H54 (cell line): ENCODE data around the gene DNAJC5.
"Not testable (repeated sequence)": the region's sequence is repeated elsewhere in the genome, so short reads cannot be mapped to it uniquely, and the experiment has no call there.

Source experiments
- DNase-seq: peaks from one replicate; pipeline ENCODE4 v3.0.0; 2011; ENCODE audit warnings: low spot score, mixed read lengths; ENCODE audit not compliant: insufficient read length
- FAIRE-seq: peaks from 3 replicates; lab custom pipeline; 2011; peaks lifted over from hg19 to GRCh38; lab: Jason Lieb, UNC
- POLR2A ChIP-seq: IDR thresholded peaks from 2 replicates; pipeline ENCODE4 v1.6.1; 2011; ENCODE audit warnings: low read depth, mild to moderate bottlenecking, low read length

The DNAJC5 gene

DNA sequence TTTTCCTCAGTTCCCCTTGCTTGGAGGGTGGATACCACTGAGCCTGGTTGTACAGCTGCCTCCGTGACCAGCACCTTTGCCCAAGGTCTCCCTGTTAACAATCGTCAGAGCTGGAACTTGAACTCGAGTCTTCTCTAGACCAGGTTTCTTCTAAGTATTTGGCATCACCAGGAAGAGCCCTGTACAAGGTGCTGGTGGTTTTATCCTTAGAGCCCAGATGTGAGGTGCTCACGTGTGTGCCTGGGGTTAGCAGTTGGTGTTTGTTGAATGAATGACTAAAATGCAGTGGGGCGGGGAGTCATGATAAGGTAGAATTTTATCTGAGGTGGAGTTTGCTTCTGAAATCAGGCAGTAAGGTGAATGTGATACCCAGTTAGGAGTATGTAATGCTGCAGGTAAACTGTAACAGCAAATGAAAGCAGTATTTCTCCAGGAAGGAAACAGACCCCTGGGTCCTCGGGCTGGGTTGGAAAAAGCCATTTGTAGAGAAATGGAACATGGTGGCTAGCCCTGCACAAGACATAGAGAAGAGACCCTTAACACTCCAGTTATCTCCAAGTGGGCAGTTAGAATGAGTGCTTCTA, 3.1 kb downstream of the DNAJC5 start:
- FAIRE-seq: no peak
- TF ChIP-seq POLR2A: no peak
- DNase-seq: no peak

DNA sequence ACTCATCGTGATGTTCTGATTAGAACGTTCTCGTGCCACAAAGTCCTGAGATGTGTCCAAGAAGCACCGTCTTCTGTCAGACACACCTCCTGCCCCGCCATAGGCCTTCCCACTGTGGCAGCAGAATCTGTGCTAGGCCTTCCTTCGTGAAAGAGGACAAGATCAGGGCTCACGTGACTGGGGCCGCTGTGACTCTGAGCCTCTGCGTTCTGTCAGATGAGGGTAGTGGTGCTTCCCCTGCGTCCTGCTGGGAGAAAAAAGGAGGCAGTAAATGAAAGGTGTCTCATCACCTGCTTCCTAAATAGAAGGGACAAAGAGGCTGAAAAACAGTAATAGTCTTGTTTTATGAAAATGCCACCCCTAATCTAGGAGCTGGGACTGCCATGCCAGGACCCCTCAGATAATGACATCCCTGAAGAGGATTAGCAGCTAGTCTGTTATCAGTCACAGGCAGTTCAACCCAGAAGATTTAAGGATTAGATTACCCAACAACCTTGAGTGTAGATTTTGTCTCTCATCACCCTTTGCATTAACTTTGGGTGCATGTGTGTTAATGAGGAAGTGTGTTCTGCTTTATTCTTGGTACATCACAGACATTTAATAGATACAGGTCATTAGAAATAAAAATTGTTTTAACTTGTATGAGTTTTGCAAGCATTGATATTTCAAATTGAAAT, 4.1 kb downstream of the DNAJC5 start:
- no peak for FAIRE-seq
- no peak for TF ChIP-seq POLR2A
- no peak for DNase-seq

DNA sequence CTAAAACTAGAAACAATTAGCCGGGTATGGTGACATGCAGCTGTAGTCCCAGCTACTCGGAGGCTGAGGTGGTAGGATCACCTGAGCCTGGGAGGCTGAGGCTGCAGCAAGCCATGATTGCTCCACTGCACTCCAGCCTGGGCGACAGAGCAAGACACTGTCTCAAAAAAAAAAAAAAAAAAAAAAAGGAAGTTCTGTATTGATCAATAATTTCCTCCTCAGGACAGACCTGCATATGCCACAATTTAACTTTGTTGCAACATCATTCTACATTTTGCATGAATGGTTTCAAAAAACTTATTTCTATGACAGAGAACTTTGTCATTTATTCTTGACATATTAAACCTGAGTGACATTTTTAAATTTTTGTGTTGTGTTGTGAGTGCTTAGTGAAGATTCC, 5.5 kb downstream of the DNAJC5 start:
- DNase-seq (no peak), FAIRE-seq (no peak)
- TF ChIP-seq POLR2A: no peak

DNA sequence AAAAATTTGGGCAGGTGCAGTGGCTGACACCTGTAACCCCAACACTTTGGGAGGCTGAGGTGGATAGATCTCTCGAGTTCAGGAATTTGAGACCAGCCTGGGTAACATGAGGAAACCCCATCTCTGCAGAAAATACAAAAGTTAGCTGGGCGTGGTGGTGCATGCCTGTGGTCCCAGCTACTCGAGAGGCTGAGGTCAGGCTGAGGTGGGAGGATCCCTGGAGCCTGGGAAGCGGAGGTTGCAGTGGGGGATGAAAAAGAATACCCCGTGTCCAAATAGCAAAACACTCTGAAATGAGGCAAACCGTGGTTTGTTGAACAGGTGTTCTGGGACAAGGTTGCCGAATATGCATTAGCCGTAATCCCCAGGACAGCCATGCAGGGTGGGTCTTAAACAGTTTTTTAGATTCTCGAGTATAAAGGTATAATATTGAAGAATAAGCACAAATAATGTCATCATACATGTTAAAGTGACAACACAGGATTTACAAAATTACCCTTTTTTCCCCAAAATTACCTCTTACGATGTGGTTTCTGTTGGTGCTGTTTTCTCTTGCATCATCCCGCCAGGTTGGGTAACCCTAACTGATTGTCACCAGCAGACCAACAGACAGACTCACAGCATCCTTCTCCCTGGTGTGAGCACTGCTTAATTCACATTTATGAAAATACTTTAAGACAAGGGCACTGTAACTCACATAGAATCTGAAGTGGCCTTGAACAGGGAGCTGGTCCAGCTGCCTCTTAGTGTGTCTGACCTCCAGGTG, 9.1 kb downstream of the DNAJC5 start:
- TF ChIP-seq POLR2A: no peak
- no peak for DNase-seq
- FAIRE-seq: no peak

DNA sequence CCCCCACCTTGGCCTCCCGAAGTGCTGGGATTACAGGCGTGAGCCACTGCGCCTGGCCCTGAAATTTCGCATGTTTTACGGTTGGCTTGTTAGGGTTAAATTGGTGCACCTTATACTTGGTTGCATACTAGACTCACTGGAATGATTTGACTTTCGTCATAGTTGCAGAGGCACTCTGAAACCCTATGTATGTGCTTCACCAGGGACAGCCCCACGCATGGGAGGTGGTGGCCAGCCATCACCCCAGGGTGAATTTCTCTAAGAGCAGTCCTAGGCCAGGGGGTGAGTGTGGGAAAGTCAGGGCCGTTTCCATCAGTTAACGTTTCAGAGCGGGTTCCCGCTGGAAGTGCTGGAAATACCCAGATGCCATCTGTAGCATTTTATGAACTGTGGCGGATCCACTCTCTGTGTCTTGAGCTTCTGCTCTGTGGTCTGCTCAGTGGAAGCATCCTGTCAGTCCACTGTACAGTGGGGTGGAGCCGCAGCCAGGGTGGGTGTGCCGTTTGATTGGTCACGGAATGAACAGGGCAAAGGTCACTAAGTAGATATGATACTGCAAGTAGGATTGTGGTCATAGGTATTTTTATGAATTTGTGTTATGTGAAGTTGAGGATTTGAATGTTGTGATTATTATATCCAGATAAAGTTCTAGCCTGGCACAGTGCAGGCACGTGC, 13.2 kb downstream of the DNAJC5 start:
- no peak for FAIRE-seq
- no peak for DNase-seq
- no peak for TF ChIP-seq POLR2A

DNA sequence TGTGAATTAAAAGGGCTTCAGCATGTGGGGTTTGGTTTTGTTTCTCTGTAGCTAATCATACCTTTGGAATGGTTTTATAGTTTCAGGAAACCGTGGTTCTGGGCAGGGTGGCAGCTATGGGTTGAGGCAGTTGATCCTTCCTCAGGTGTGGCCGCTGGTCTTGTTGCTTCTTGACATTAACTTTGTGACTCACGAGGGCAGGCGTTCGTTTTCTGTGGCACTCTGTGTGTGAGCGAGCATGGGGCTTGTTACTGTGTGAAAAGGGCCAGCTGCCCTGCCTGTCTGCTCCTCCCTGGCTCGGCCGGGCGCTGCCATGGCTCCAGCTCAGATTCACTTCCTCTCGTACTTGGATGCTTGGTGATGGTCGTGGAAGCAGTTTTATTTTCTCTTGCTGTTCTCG, 16.2 kb downstream of the DNAJC5 start:
- no peak for TF ChIP-seq POLR2A
- FAIRE-seq: no peak
- DNase-seq: no peak

DNA sequence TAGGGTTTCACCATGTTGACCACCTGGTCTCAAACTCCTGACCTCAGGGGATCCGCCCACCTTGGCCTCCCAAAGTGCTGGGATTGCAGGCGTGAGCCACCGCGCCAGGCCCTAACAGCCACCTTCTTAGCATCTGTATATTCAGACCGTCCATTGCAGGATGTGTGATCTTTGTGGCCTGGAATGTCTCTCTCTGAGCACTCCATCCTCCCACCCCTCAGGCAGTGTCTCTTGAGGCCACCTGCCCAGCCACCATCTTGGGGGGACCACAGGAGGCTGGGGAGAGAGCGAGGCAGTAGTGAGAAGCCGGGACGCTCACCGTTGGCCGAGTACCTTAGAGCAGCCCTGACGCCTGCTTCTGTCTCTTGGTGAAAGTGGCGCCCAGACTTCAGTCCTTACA, 18.8 kb downstream of the DNAJC5 start:
- TF ChIP-seq POLR2A: no peak
- no peak for FAIRE-seq
- DNase-seq: no peak

DNA sequence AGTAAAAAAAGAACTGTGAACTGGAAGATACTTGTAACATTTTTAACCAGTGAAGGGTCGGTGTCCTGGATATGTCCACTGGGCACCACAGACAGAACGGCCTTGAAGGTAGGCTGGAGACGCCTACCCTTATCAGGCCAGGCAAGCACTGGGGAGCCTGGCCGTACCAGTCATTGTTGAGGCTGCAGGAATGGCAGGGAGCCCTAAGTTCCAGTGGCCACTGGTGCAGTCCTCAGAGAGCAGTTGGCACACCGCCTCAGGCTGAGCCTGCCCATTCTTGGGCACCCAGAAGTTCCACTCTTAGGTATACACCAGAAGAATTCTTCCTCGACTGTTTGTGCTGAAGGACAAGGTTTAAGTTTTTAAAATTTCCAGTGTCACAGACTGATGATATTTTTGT, 20.5 kb downstream of the DNAJC5 start:
- no peak for TF ChIP-seq POLR2A
- DNase-seq: no peak
- FAIRE-seq: no peak

DNA sequence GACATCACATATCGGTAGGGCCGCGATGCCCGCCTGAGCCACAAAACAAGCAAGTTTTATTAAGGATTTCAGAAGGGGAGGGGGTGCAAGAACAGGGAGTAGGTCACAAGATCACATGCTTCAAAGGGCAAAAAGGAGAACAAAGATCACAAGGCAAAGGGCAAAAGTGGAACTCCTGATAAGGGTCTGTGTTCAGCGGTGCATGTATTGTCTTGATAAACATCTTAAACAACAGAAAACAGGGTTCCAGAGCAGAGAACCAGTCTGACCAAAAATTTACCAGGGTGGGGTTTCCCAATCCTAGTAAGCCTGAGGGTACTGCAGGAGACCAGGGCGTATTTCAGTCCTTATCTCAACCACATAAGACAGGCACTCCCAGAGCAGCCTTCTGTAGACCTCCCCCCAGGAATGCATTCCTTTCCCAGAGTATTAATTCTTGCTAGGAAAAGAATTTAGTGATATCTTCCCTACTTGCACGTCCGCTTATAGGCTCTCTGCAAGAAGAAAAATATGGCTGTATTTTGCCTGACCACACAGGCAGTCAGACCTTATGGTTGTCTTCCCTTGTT, 21.5 kb downstream of the DNAJC5 start:
- DNase-seq, FAIRE-seq: not testable (repeated sequence)

DNA sequence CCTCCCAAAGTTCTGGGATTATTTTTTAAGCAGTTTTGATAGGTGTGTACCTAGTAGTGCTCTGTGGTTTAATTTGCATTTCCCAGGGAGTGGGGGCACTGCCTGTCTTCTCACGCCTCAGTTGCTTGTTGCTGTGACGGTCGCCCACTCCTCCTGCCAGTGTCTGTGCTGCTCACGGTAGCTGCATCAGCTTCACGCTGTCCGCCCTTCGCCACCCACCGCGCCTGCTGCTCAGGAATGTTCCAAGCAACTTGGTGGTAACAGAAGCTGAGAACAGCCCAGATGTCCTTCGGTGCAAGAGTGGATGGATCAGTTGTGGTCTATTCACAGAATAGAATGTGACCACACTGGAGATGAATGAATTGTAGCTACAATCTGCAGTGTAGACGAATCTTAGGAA, 22.9 kb downstream of the DNAJC5 start:
- DNase-seq (no peak), FAIRE-seq (no peak)
- no peak for TF ChIP-seq POLR2A

DNA sequence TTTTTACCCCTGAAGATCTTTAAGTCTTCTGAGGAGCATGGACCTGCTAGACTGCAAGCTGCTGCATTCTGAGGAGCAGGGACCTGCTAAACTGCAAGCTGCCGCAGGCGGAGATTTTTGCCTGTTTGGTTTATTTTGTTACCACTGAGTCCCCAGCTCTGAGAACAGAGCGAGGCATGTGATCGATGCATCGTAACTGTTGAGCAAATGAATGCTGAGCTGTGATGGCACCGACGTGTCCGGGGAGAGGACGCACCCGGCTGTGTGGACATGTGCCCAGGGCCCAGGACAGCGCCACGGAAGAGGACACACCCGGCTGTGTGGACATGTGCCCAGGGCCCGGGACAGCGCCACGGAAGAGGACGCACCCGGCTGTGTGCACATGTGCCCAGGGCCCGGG, 24.2 kb downstream of the DNAJC5 start:
- DNase-seq (no peak), FAIRE-seq (no peak)
- no peak for TF ChIP-seq POLR2A

DNA sequence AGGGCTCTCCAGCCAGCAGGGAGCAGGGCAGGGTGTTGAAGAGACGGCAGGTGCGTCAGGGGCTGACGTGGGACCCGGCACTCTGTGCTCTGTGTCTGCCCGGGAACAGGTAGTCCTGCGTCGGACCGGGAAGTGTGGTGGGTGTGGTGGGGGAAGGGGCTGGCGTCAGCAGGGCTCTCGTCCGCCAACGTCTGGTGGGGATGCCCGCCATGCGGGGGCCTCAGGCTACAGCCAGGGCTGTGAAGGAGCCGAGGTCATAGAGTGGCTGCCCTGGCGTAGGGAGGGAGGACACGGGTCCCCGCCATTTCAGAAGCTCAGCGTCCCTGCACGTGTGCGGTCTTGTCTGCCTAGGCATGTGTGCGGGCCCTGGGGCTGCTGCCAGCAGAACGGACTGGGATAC, 25.3 kb downstream of the DNAJC5 start:
- FAIRE-seq: no peak
- no peak for DNase-seq
- no peak for TF ChIP-seq POLR2A

DNA sequence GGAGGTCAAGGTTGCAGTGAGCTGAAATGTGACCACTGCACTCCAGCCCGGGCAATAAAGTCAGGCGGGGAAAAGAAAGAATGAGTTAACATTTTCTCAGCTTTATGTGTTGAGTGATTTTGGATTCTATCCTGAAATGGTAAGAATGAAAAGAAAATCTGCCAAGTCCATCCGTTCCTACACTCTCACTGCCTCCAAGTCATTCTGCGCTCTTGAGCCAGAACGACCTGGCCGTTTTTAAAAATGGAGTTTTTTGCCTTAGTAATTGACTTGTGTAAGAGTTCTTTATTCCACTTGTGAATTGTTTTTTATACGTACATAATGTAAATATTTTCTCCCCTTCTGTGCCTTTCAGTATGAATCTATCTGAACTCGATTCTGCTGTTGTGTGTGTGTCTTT, 28.7 kb downstream of the DNAJC5 start:
- TF ChIP-seq POLR2A: no peak
- no peak for FAIRE-seq
- no peak for DNase-seq

DNA sequence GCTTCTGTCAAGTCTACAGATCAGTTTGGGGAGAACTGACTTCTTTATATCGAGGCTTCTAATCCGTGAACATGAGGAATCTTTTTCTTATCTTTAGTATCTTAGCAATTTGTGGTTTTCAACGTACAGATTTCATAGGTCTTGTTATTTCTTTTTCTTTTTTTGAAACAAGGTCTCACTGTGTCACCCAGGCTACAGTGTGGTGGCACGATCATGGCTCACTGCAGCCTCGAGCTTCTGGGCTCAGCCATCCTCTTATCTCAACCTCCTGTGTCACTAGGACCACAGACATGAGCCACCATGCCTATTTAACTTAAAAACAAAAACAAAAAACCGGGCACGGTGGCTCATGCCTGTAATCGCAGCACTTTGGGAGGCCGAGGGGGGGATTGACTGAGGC, 29.3 kb downstream of the DNAJC5 start:
- no peak for TF ChIP-seq POLR2A
- DNase-seq: no peak
- FAIRE-seq: no peak
